HG03354 (cell line): ENCODE measurements around the gene RAI1.

Source experiments
- ATAC-seq: cut with Tn5 transposase; IDR thresholded peaks from one replicate; pipeline ENCODE4 v1.9.1; 2021; ENCODE audit warnings: mild to moderate bottlenecking; ENCODE audit not compliant: unreplicated experiment, poor library complexity, severe bottlenecking

Gene RAI1

GRCh38 chr17:17725752-17726457 is 44.6 kb downstream of the RAI1 start:
- no peak for ATAC-seq

- ATAC-seq: no peak
These were observed 45.3 kb downstream of the RAI1 start for GRCh38 chr17:17726458-17727060.

GRCh38 chr17:17727111-17727659 is 45.9 kb downstream of the RAI1 start:
- no peak for ATAC-seq

- no peak for ATAC-seq
These were observed 46.9 kb downstream of the RAI1 start for GRCh38 chr17:17728146-17728545.

GRCh38 chr17:17728550-17729251 is 47.4 kb downstream of the RAI1 start:
- no peak for ATAC-seq

- peak; percentile 66 for ATAC-seq
These were observed 48.5 kb downstream of the RAI1 start for GRCh38 chr17:17729620-17730249.

GRCh38 chr17:17730250-17730935 is 49.1 kb downstream of the RAI1 start:
- ATAC-seq: no peak

GRCh38 chr17:17732444-17732843 is 51.2 kb downstream of the RAI1 start:
- ATAC-seq: no peak

GRCh38 chr17:17732892-17733670 is 51.8 kb downstream of the RAI1 start:
- no peak for ATAC-seq

- no peak for ATAC-seq
These were observed 55.2 kb downstream of the RAI1 start for GRCh38 chr17:17736205-17737183.

GRCh38 chr17:17737961-17738894 is 57.0 kb downstream of the RAI1 start:
- no peak for ATAC-seq

GRCh38 chr17:17738901-17739300 is 57.6 kb downstream of the RAI1 start:
- ATAC-seq: no peak

GRCh38 chr17:17739388-17740066 is 58.3 kb downstream of the RAI1 start:
- ATAC-seq: no peak

- ATAC-seq: no peak
These were observed 59.5 kb downstream of the RAI1 start for GRCh38 chr17:17740615-17741348.

GRCh38 chr17:17741349-17742023 is 60.2 kb downstream of the RAI1 start:
- no peak for ATAC-seq
